Endothelial cell of umbilical vein (primary cell): ENCODE results near the gene ZIC4. TPM values are rescaled to one million over a fixed set of nuclear protein-coding genes. Genes with fewer than 3 reads are reported as not detected.

ENCODE experiments used
- BruUV-seq: library from RNA; stranded (reverse); fragments of 400-500 nt; replicated peaks from 2 replicates; lab custom pipeline; 2021; lab: Mats Ljungman, UMichigan
- CTCF ChIA-PET: fragments of 300-600, 350-600 bp; sonication (Branson Sonifier 250); formaldehyde crosslinking; loops from one replicate; lab custom pipeline; 2021; ENCODE audit warnings: antibody characterized with exemption, inconsistent platforms; lab: Charles Lee
- POLR2A ChIA-PET: fragments of 300-600, 350-600 bp; sonication (Branson Sonifier 250); formaldehyde crosslinking; loops from one replicate; lab custom pipeline; 2021; ENCODE audit warnings: antibody characterized with exemption, inconsistent platforms; lab: Charles Lee
- DNase-seq: peaks from one replicate; pipeline ENCODE4 v3.0.0-alpha.2; 2011; ENCODE audit warnings: low read depth, low spot score
- FAIRE-seq: peaks from 2 replicates; lab custom pipeline; 2011; peaks lifted over from hg19 to GRCh38; lab: Jason Lieb, UNC
- H2AFZ ChIP-seq: 2 replicates; pipeline ENCODE4 v1.6.0; 2012; ENCODE audit warnings: low read depth, low read length, control low read depth, inconsistent platforms
- H3K27ac ChIP-seq: 2 replicates; pipeline ENCODE4 v1.5.1; 2011; ENCODE audit warnings: low read depth, mild to moderate bottlenecking, control low read depth, low read length, moderate library complexity; ENCODE audit not compliant: insufficient read depth
- H3K27me3 ChIP-seq, 2 experiments: 2 replicates each; pipeline versions ENCODE4 v1.6.0 to v1.6.1; 2011; ENCODE audit warnings: low read length in 2 of 2, mixed read lengths in 1 of 2; ENCODE audit not compliant: control insufficient read depth in 2 of 2, insufficient read depth in 2 of 2
- H3K36me3 ChIP-seq, 2 experiments: 2 replicates in 1 of 2; 3 replicates in 1 of 2; pipeline ENCODE4 v1.5.1; 2011; ENCODE audit warnings: low read length in 2 of 2, mild to moderate bottlenecking in 1 of 2, moderate library complexity in 1 of 2; ENCODE audit not compliant: control insufficient read depth in 2 of 2, insufficient read depth in 2 of 2; ENCODE audit errors: extremely low read depth in 1 of 2
- H3K4me1 ChIP-seq: 3 replicates; pipeline ENCODE4 v1.5.1; 2011; ENCODE audit warnings: mild to moderate bottlenecking, low read length; ENCODE audit not compliant: control insufficient read depth, insufficient read depth; ENCODE audit errors: extremely low read depth
- H3K4me2 ChIP-seq: 2 replicates; pipeline ENCODE4 v1.6.1; 2011; ENCODE audit warnings: low read length, control low read depth, mixed read lengths; ENCODE audit not compliant: insufficient read depth
- H3K4me3 ChIP-seq, 3 experiments: fragments of 200-600 bp in 1 of 3; sonication (generic), shearing (Covaris generic) in 1 of 3; replicated peaks in 1 of 3; 2 replicates each; pipeline ENCODE4 v1.5.1; 2011 to 2016; ENCODE audit warnings: control low read depth in 3 of 3, low read length in 3 of 3, mild to moderate bottlenecking in 2 of 3, inconsistent platforms in 1 of 3, low read depth in 1 of 3, moderate library complexity in 1 of 3; ENCODE audit not compliant: insufficient read depth in 1 of 3
- H3K79me2 ChIP-seq: 2 replicates; pipeline ENCODE4 v1.6.0; 2012; ENCODE audit warnings: low read length, inconsistent platforms; ENCODE audit not compliant: control insufficient read depth, insufficient read depth
- H3K9ac ChIP-seq: replicated peaks from 2 replicates; pipeline ENCODE3; 2011; ENCODE audit warnings: low read length, control low read depth; ENCODE audit not compliant: insufficient read depth; ENCODE audit errors: extremely low read depth
- H3K9me1 ChIP-seq: replicated peaks from 3 replicates; pipeline ENCODE4 v1.6.0; 2011; ENCODE audit warnings: mild to moderate bottlenecking, low read length; ENCODE audit not compliant: control insufficient read depth, insufficient read depth; ENCODE audit errors: extremely low read depth
- H3K9me3 ChIP-seq: replicated peaks from 2 replicates; pipeline ENCODE4 v1.5.1; 2012; ENCODE audit warnings: low read length, inconsistent platforms; ENCODE audit not compliant: control insufficient read depth, insufficient read depth
- H4K20me1 ChIP-seq: replicated peaks from 2 replicates; pipeline ENCODE3; 2011; ENCODE audit warnings: mild to moderate bottlenecking, low read length; ENCODE audit not compliant: control insufficient read depth, insufficient read depth; ENCODE audit errors: extremely low read depth
- EZH2 ChIP-seq: IDR thresholded peaks from 2 replicates; pipeline ENCODE4 v1.6.1; 2012; ENCODE audit warnings: borderline replicate concordance, low read depth, mild to moderate bottlenecking, moderate library complexity, low read length, inconsistent platforms; ENCODE audit not compliant: severe bottlenecking
- GATA2 ChIP-seq: IDR thresholded peaks from 2 replicates; pipeline ENCODE4 v1.7.0; 2011; ENCODE audit warnings: low read depth, mild to moderate bottlenecking, moderate library complexity, mixed read lengths, low read length; ENCODE audit not compliant: insufficient read length, insufficient read depth
- JUN ChIP-seq: IDR thresholded peaks from 2 replicates; pipeline ENCODE4 v1.6.1; 2011; ENCODE audit warnings: borderline replicate concordance, low read depth; ENCODE audit not compliant: insufficient read length, insufficient read depth
- MYC ChIP-seq: IDR thresholded peaks from one replicate; pipeline ENCODE4 v1.6.1; 2011; ENCODE audit warnings: mild to moderate bottlenecking, low read depth, low read length
- POLR2A ChIP-seq: IDR thresholded peaks from 2 replicates; pipeline ENCODE4 v1.6.1; 2012; ENCODE audit warnings: low read depth, mild to moderate bottlenecking, control low read depth, low read length
- dilution Hi-C: fragments of 300-500 bp; cut with MboI; formaldehyde crosslinking; loops from one replicate; pipeline ENCODE4 v1.15.0; 2019; ENCODE audit warnings: low sequenced_read_pairs; ENCODE audit not compliant: extremely low pct_ligation_motif_present
- intact Hi-C: fragments of 100-400 bp; cut with micrococcal nuclease; formaldehyde crosslinking; loops from one replicate; pipeline ENCODE4 v1.10.0; 2022
- polyA plus RNA-seq, 4 experiments: library from polyadenylated mRNA; depleted of rRNA in 3 of 4; stranded (reverse) in 3 of 4; unstranded in 1 of 4; fragments of >200 nt; gene quantifications; 2 replicates each; pipeline versions ENCODE4 v1.2.1 to v1.2.3, GENCODE V29; 2011 to 2012; ENCODE audit warnings: missing spikeins in 1 of 4
- total RNA-seq: library from RNA; stranded (reverse); gene quantifications from 2 replicates; pipeline ENCODE4 v1.2.3, GENCODE V29; 2021

The ZIC4 gene
- total and polyA plus RNA-seq, 2 donors (not counting 3 experiments of a cell fraction or from before 2014, with no cell fraction given), result not detected

DNA sequence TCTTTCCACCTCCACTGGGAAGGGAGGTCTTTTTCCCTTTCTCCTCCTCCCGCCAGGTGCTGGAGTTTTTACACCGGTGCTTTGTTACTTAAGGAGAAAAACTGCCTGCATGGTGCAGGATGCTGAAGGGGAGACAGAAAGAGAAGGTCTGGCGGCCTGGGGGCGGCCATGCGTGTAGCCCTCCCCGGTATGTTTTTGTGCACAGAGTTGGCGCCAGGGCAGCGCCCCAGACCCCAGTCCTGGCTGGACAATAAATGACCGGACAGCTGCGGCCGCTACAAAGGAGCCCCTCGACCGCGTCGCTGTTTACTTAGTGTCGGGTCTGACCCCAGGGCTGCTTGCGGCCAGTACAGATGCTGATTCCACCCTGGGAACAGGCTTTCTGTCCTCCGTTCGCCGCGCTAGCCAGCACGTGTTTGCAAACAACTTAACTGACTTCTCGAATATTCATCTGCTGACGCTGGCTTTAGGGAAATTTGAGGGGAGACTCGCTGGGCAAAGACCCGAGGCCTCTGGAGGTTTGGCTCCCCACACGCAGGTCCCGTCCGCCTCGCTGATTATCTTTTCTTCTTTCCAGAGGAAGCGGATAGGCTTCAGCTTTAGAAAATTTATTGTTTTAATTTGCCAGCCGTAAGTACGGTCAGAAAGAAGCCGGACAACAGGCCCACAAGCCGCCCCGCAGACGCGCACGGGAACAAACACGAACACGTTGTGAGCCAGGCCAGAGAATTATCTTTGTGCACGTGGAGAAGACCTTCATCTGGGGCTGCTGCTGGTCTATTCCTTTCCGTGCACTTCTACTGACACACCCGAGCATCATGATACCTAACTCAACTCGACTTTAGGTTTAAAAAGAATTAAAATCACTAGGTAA, 46.9 kb downstream of the ZIC4 start:
- no peak for DNase-seq
- Histone ChIP-seq H3K9me3 (no peaks in the 10 kb centered on the region), H3K27me3 (peaks cover 83 to 100% of the 10 kb centered on the region in 2 experiments), H3K27ac (no peak overlapping the region), H2AFZ (no peak overlapping the region), H3K9me1 (no peaks in the 10 kb centered on the region), H3K36me3 (no peaks in the 10 kb centered on the region), H3K9ac (no peak overlapping the region), H3K79me2 (no peaks in the 10 kb centered on the region), H4K20me1 (no peaks in the 10 kb centered on the region), H3K4me3 (no peak overlapping the region), H3K4me1 (no peaks in the 10 kb centered on the region), H3K4me2 (no peak overlapping the region)
- ChIA-PET POLR2A (no interaction called here), CTCF (interaction anchor here (0.7 to 2.6 kb wide), 2 partner anchors 10 to 1008 kb away, joined by 3 to 11 read pairs; no protein-coding TSS in a partner anchor)
- BruUV-seq, result no TSS peak
- FAIRE-seq, result no peak
- intact Hi-C loops, result loop anchor here (5.0 kb wide), 1 partner anchor 48 kb away; the partner anchor contains the start of genes ZIC1 and ZIC4
- dilution Hi-C loops, result no loop called here
- no peak for TF ChIP-seq GATA2
- peak; percentile 96 for TF ChIP-seq EZH2

DNA sequence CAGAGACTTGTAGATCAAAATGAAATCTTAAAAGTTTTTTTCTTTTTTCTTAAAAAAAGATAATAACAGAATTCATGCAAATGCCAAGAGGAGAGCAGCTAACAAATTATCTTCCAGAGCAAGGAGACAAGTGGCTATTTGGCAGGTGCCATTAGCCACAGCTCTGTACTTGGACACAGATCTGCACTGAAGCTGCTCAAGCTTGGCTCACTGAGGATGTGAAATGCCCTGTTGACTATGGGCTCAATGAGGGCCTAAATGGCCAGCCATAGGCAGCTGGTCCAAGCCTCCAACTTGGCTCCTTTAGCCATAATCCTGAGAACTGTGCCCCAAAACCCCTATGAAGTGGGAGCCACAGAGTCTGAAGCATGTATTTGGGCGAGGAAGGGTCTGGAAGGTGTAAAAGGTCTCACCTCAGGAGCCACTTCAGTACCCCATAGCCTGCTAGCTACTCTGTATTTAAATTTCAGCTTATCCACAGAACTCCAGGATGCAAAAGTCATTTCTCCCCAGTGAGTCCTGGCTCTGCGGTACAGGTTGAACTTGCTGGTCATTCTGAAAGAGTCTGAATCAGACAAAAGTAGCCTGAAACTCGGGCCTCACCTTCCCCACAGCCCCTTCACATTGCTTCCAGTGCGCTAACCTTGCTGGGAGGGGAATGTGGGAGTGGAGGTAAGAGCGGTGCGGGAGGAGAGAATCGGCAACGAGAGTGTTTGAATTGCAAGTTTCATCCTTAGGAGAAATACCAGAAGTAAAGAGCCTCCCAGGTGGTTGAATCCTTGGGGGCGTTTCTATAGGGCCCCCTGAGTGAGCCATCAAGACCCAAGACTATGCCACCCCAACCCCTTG, 48.0 kb downstream of the ZIC4 start:
- Histone ChIP-seq H3K27me3 (peaks cover 84 to 100% of the 10 kb centered on the region in 2 experiments), H2AFZ (no peak overlapping the region), H3K9me3 (no peaks in the 10 kb centered on the region), H3K27ac (no peak overlapping the region), H3K9ac (no peak overlapping the region), H3K9me1 (no peaks in the 10 kb centered on the region), H3K4me1 (no peaks in the 10 kb centered on the region), H3K36me3 (no peaks in the 10 kb centered on the region), H3K4me3 (no peak overlapping the region), H3K79me2 (no peaks in the 10 kb centered on the region), H4K20me1 (no peaks in the 10 kb centered on the region), H3K4me2 (no peak overlapping the region)
- ChIA-PET CTCF (interaction anchor here (1.0 kb wide), 2 partner anchors 21 to 53 kb away, joined by 3 read pairs; no protein-coding TSS in a partner anchor), POLR2A (no interaction called here)
- dilution Hi-C loops, result no loop called here
- no peak for FAIRE-seq
- intact Hi-C loops, result loop anchor here (5.0 kb wide), 1 partner anchor 49 kb away; the partner anchor contains the start of genes ZIC1 and ZIC4
- BruUV-seq, result no TSS peak
- DNase-seq, result no peak
- no peak for TF ChIP-seq JUN
- TF ChIP-seq MYC, result no peak
- no peak for TF ChIP-seq POLR2A
